Stimulated activated naive B cell treated with anti-CD40 and anti-IgM and Interleukin-4, amounts not matched to agents 10 μg/mL and 1 μg/mL and 100 μg/mL, for 72 hours (primary cell): Measurements from ENCODE around the gene FCGR3A.
A peak's percentile ranks its signal among the peaks of the same experiment; 100 is the strongest.
"Not testable (repeated sequence)": the region's sequence is repeated elsewhere in the genome, so short reads cannot be mapped to it uniquely, and the experiment has no call there.

Experiments
- ATAC-seq, 2 donors: fragments of 150-1000 bp; cut with Tn5 transposase; replicated peaks; 2 replicates each; pipeline ENCODE4 v1.10.0; 2021; ENCODE audit warnings: moderate library complexity in 1 of 2
- DNase-seq: peaks from one replicate; pipeline ENCODE4 v3.0.0; 2021
- H3K27ac Mint-ChIP-seq: one replicate; pipeline ENCODE4 v1.8.0; 2022; ENCODE audit warnings: mild to moderate bottlenecking, mixed read lengths
- H3K27me3 Mint-ChIP-seq, 2 donors: one replicate each; pipeline ENCODE4 v1.8.0; 2022; ENCODE audit warnings: mixed read lengths in 2 of 2
- H3K36me3 Mint-ChIP-seq, 2 donors: one replicate each; pipeline ENCODE4 v1.8.0; 2022; ENCODE audit warnings: mixed read lengths in 2 of 2, mild to moderate bottlenecking in 1 of 2
- H3K4me1 Mint-ChIP-seq, 2 donors: one replicate each; pipeline ENCODE4 v1.8.0; 2022; ENCODE audit warnings: mixed read lengths in 2 of 2, mild to moderate bottlenecking in 1 of 2
- H3K4me3 Mint-ChIP-seq, 2 donors: one replicate each; pipeline ENCODE4 v1.8.0; 2022; ENCODE audit warnings: mild to moderate bottlenecking in 2 of 2, mixed read lengths in 2 of 2, moderate library complexity in 1 of 2
- H3K9me3 Mint-ChIP-seq, 2 donors: one replicate each; pipeline ENCODE4 v1.8.0; 2022; ENCODE audit warnings: mixed read lengths in 2 of 2, mild to moderate bottlenecking in 1 of 2

Gene FCGR3A

GRCh38 chr1:161547995-161548741 is 1.4 kb downstream of the FCGR3A start:
- peaks cover 7 to 13% of the 10 kb centered on the region in 2 donors for H3K4me1 Mint-ChIP-seq
- not testable (repeated sequence) for ATAC-seq

GRCh38 chr1:161545005-161545731 is 4.5 kb downstream of the FCGR3A start:
- not testable (repeated sequence) for H3K27me3 Mint-ChIP-seq, H3K9me3 Mint-ChIP-seq, H3K27ac Mint-ChIP-seq, DNase-seq, H3K4me3 Mint-ChIP-seq, H3K36me3 Mint-ChIP-seq
- ATAC-seq = peak; percentile 28 to 68
- peaks cover 24 to 39% of the 10 kb centered on the region in 2 donors for H3K4me1 Mint-ChIP-seq

More at GRCh38 chr1:161547995-161548741, 1.4 kb downstream of the FCGR3A start:
- not testable (repeated sequence) for H3K4me3 Mint-ChIP-seq, H3K27me3 Mint-ChIP-seq, H3K9me3 Mint-ChIP-seq, H3K36me3 Mint-ChIP-seq, DNase-seq, H3K27ac Mint-ChIP-seq

- ATAC-seq, H3K9me3 Mint-ChIP-seq, H3K27ac Mint-ChIP-seq, H3K36me3 Mint-ChIP-seq, DNase-seq, H3K27me3 Mint-ChIP-seq, H3K4me3 Mint-ChIP-seq: not testable (repeated sequence)
- H3K4me1 Mint-ChIP-seq = peaks cover 29 to 45% of the 10 kb centered on the region in 2 donors
Observed at GRCh38 chr1:161543125-161543524, 6.5 kb downstream of the FCGR3A start.

GRCh38 chr1:161542091-161542559 is 7.5 kb downstream of the FCGR3A start:
- peaks cover 29 to 45% of the 10 kb centered on the region in 2 donors for H3K4me1 Mint-ChIP-seq
- H3K27ac Mint-ChIP-seq, H3K4me3 Mint-ChIP-seq, H3K36me3 Mint-ChIP-seq, H3K27me3 Mint-ChIP-seq, H3K9me3 Mint-ChIP-seq: not testable (repeated sequence)
- ATAC-seq (peak; percentile 12 to 58), DNase-seq (peak; percentile 57)

- H3K36me3 Mint-ChIP-seq, H3K9me3 Mint-ChIP-seq, H3K27me3 Mint-ChIP-seq: not testable (repeated sequence)
- peak; percentile 27 for DNase-seq
- peak; percentile 45 to 46 for ATAC-seq
- H3K27ac Mint-ChIP-seq = peak overlapping the region; percentile 99
- H3K4me3 Mint-ChIP-seq = peak overlapping the region; percentile 94 to 98
- peaks cover 29 to 45% of the 10 kb centered on the region in 2 donors for H3K4me1 Mint-ChIP-seq
Observed at GRCh38 chr1:161540570-161540960, 9.1 kb downstream of the FCGR3A start.

GRCh38 chr1:161539731-161540569 is 9.7 kb downstream of the FCGR3A start:
- ATAC-seq (peak; percentile 78 to 82), DNase-seq (peak; percentile 87)
- Mint-ChIP-seq H3K4me1 (peaks cover 25 to 40% of the 10 kb centered on the region in 2 donors), H3K27ac (peak overlapping the region; percentile 99), H3K4me3 (peak overlapping the region; percentile 94 to 98)
- not testable (repeated sequence) for H3K27me3 Mint-ChIP-seq, H3K9me3 Mint-ChIP-seq, H3K36me3 Mint-ChIP-seq

GRCh38 chr1:161538925-161539479 is 10.6 kb downstream of the FCGR3A start:
- Mint-ChIP-seq H3K4me3 (peak overlapping the region in 1 of 2 donors; percentile 17), H3K4me1 (peaks cover 22 to 37% of the 10 kb centered on the region in 2 donors)
- DNase-seq, H3K27me3 Mint-ChIP-seq, ATAC-seq, H3K36me3 Mint-ChIP-seq, H3K27ac Mint-ChIP-seq, H3K9me3 Mint-ChIP-seq: not testable (repeated sequence)

- H3K9me3 Mint-ChIP-seq, ATAC-seq, H3K4me3 Mint-ChIP-seq, DNase-seq, H3K36me3 Mint-ChIP-seq, H3K27ac Mint-ChIP-seq, H3K27me3 Mint-ChIP-seq: not testable (repeated sequence)
- peaks cover 18 to 29% of the 10 kb centered on the region in 2 donors for H3K4me1 Mint-ChIP-seq
Observed at GRCh38 chr1:161537068-161537669, 12.4 kb downstream of the FCGR3A start.

- not testable (repeated sequence) for H3K4me3 Mint-ChIP-seq, H3K9me3 Mint-ChIP-seq, ATAC-seq, H3K27me3 Mint-ChIP-seq, H3K27ac Mint-ChIP-seq, DNase-seq
- peaks cover 8 to 11% of the 10 kb centered on the region in 2 donors for H3K36me3 Mint-ChIP-seq
- peaks cover 10 to 24% of the 10 kb centered on the region in 2 donors for H3K4me1 Mint-ChIP-seq
Observed at GRCh38 chr1:161532644-161533567, 16.7 kb downstream of the FCGR3A start.

GRCh38 chr1:161531986-161532643 is 17.5 kb downstream of the FCGR3A start:
- no peak for DNase-seq
- no peak for ATAC-seq
- no peak overlapping the region for H3K4me3 Mint-ChIP-seq
- no peaks in the 10 kb centered on the region for H3K9me3 Mint-ChIP-seq
- H3K4me1 Mint-ChIP-seq = peaks cover 10 to 24% of the 10 kb centered on the region in 2 donors
- H3K36me3 Mint-ChIP-seq = peaks cover 8 to 11% of the 10 kb centered on the region in 2 donors
- peaks cover 0 to 4% of the 10 kb centered on the region in 2 donors for H3K27me3 Mint-ChIP-seq
- peak overlapping the region; percentile 10 for H3K27ac Mint-ChIP-seq

- H3K27ac Mint-ChIP-seq = peak overlapping the region; percentile 99
- H3K4me3 Mint-ChIP-seq = peak overlapping the region; percentile 91 to 93
- not testable (repeated sequence) for H3K9me3 Mint-ChIP-seq
- ATAC-seq = peak; percentile 78 to 87
- peaks cover 4 to 11% of the 10 kb centered on the region in 2 donors for H3K27me3 Mint-ChIP-seq
- peaks cover 10 to 24% of the 10 kb centered on the region in 2 donors for H3K4me1 Mint-ChIP-seq
- DNase-seq = peak; percentile 85
- peaks cover 8 to 11% of the 10 kb centered on the region in 2 donors for H3K36me3 Mint-ChIP-seq
Observed at GRCh38 chr1:161530671-161531641, 18.7 kb downstream of the FCGR3A start.
